Bone marrow (tissue), 2 donors: ENCODE data around the gene MYMK.

Experiments used
- DNase-seq, 2 donors: peaks; one replicate each; lab custom pipeline; 2025; lab: John Stamatoyannopoulos, UW

MYMK gene

DNA sequence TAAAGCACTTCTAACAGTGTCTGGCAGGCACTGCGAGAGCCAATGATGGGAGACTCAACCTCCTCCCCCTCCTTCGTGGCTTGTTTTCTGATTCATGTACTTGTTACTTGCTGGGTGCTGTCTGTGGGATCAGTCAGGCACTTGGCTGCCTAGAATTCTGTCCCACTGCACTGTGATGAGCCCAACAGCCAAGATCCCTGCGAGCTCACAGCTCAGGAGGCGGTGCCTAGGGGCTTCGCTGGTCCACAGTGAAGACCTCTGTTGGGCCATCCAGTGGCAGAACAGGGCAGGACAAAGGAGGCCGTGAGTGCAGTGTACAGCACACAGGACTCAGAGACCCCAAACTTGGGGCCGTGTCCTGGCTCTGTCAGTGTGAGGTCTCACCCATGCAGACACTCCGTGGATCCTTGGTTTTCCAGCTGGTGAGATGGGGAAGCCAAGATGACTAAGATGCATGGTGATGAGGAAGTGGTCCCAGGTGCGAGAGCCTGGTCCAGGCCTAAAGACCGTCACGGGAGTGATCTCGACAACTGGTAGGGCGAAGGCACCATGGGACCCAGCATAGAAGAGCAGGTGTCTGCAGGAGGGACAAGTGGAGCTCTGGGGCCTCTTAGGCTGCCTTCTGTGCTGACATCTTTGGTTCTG, 19.5 kb downstream of the MYMK start:
- no peak for DNase-seq

DNA sequence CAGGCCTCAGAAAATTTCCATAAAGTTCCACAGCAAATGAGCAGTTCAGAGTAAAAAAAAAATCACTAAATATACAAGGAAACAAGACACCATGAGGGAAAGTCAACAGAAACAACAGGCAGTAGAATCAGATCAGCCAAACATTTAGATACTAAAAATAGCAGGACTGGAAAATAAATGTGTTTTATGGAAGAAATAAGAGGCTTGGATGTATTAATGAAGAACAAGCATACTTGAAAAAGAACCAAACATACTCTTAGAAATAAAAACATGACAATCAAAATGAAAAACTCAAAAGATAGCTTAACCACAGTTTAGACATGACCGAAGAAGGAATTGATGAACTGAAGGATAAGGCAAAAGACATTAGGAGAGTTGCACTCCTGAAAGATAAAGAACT, 22.6 kb downstream of the MYMK start:
- DNase-seq: no peak

DNA sequence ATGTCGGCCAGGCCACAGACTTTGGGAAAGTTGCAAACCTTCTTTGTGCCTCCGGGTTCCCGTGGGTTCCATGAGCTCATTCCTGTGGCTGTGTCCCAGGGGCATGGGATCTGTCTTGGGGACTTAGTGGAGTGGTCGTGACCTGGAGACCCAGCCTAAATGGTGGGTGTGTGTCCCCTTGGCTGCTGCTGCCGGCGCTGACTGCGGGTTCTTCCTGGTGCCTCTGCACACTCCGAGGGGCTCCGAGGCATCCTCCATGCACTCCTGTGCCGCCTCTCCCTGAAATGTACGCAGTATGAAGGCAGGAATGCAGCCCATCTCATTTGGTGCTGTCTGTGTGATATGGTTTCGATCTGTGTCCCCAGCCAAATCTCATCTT, 24.9 kb downstream of the MYMK start:
- no peak for DNase-seq

DNA sequence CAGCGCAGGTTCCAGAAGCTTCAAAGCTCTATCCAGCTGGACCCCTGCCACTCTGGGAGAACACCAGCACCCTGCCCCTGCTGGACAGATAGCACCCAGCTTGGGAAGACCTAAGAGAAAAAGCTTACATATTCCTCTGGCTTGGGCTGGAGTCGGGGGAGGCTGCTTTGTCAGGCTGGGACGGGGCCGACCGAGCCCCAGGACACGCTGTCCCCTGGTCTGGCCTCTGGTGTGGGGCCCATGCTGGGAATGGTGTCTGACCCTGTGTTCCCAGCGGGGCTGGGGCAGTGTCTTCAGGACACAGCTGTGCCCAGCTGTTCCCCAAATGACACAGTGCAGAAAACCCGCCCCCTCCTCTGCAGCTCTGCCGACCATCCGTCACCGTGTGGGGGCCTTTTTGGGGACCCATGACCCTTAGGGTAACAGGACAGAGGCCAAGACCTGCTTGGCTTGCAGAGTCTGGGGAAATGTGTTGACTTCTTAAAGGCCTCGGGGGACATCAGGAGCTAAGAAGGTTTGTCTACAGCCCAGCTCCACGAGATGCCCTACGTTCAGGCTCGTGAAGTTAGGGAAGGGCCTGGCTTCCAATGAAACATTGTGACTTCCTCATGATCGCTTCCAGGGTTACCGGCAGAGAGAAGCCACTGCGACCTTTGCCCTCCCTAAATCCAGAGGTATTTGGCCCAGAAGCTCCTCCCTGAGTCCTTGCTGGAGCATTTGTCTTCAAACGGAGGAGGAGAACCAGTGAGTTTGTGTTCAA, 25.4 kb downstream of the MYMK start:
- DNase-seq: no peak

DNA sequence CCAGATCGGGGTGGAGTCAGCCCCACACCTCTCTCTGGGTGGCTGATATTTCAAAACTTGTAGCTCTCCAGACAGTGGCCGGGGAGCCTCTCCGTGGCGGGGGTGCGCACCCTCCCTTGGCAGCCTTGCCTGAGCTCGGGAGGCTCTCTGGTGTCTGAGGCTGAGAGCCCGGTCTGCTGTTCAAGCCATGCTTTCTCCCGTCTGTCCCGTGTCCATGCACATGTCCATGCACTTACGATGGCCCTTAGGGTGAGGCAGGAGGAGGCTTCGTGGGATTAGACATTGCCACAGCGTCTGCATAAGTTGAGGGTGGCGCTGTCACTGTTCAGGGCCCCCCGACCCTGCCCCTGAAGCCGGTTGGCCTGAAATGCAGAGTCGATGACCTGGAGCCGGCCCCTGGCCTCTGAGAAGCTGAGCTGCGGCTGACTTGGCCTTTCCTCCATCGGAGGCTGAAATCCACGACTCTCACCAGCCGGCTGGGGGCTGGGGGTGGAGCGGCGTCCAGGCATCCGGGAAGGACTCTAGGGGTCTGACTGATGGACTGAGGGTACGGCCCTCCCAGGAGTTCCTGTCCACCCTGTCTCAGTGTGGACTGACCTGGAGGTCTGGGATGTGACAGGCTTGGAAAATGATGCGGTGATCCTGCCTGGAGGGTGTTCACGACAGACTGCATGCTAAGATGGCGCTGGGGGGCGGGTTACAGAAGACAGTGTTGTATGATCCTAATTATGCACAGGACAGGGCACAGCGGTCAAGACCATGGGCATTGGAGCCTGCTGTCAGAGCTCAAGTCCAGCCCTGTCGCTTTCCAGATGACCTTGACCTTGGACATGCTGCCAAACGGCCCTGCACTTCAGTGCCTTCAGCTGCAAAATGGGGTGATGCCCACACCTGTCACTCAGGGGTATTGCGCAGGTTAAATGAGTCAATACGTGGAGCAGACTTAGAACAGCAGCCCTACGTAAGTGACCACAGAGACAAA, 27.6 kb downstream of the MYMK start:
- no peak for DNase-seq

DNA sequence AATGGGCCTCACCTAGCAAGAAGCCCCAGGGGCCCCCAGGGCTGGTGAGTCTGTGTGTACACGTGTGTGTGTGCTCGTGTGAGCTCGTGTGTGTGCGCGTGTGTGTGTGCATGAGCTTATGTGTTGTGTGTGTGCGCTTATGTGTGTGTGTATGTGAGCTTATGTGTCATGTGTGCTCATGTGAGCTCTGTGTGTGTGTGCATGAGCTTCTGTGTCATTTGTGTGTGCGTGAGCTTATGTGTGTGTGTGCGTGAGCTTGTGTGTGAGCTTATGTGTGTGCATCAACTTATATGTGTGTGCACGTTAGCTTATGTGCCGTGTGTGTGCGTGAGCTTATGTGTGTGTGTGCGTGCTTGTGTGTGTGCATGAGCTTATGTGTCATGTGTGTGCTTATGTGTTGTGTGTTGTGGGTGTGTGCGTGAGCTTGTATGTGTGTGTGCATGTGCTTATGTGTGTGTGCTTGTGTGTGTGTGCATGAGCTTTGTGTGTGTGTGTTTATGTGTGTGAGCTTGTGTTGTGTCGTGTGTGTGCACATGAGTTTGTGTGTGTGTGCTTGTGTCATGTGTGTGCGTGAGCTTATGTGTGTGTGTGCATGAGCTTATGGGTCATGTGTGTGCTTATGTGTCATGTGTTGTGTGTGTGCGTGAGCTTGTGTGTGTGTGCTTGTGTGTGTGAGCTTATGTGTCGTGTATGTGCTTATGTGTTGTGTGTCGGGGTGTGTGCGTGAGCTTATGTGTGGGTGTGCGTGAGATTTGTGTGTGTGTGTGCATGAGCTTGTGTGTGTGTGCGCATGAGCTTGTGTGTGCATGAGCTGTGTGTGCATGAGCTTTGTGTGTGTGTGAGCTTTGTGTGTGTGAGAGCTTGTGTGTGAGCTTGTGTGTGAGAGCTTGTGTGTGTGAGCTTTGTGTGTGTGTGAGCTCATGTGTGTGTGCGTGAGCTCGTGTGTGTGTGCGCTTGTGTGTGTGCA, 29.1 kb downstream of the MYMK start:
- no peak for DNase-seq

DNA sequence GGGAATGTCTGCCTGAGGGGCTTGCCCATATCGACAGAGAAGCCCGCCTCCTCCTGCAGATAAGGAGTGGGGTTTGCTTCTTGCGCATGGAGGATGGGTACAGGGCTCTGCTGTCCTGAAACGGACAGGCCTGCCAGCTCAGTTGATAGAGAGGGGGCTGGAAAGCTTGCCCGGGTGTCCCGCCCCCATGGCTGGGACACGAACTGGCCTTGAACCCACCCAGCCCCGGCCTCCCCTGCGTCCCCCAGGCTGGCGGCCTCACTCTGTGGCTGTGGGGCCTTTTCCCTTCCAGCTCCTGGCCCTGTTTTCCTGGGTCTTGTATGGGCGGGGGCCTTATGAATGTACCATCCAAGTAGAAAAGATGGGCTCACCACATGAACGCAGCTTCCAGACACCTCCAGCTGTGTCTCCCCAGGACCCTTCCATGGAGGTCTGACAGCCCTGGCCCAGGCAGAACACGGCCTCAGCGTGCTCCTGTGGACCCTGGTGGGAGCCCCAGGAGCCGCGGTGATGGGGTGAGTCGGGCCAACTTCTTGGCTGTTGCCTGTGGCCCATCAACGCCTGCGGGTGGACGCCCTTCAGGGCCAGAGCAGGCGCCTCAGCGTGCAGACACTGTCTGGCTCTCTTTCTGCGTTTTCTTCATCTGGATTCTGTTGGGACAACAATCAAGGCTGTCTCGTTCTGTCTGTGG, 30.0 kb downstream of the MYMK start:
- DNase-seq: no peak

DNA sequence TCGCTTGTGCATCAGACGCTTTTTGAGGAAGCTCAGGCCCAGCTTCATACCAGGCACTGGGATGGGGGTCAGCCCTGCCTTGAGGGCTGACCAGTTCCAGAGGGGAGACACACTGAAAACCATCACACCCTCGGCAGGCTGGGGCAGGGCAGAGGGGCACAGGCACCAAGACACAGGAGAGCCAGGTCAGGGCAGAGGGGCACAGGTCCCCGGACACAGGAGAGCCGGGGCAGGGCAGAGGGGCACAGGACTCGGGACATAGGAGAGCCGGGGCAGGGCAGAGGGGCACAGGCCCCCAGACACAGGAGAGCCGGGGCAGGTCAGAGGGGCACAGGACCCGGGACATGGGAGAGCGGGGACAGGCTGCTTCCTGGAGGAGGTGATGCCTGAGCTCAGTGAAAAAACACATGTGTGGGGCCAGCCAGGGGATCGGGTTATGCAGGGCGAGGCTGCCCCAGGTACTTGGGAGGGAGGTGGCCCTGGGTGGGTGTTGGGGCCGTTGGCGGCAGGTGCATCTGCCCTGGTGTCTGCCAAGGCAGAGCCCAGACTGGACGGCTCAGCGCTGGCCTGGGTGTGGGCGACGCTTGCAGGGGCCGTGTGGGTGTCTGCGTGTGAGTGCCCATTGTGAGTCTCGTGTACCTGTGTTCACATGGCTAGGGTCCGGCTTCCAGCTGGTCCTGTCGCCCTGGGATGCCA, 30.8 kb downstream of the MYMK start:
- no peak for DNase-seq

DNA sequence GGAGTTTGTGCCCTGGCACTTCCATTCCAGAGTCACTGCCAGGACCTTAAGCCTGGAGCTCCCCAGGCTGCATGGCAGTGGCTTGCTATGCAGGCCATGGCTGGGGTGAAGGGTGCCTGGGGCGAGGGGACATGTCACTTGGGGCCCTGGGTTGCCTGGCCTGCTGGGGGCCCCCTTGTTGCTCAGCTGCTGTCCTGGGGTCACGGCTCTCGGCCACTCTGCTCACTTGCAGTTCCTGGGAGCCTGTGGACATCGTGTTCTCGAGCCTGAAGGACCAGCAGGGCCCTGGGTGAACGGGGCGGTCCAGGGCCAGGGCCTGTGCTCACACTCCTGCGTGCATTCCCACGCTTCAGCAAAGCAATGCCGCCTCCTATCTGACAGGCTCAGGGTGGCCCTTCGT, 31.3 kb downstream of the MYMK start:
- no peak for DNase-seq

DNA sequence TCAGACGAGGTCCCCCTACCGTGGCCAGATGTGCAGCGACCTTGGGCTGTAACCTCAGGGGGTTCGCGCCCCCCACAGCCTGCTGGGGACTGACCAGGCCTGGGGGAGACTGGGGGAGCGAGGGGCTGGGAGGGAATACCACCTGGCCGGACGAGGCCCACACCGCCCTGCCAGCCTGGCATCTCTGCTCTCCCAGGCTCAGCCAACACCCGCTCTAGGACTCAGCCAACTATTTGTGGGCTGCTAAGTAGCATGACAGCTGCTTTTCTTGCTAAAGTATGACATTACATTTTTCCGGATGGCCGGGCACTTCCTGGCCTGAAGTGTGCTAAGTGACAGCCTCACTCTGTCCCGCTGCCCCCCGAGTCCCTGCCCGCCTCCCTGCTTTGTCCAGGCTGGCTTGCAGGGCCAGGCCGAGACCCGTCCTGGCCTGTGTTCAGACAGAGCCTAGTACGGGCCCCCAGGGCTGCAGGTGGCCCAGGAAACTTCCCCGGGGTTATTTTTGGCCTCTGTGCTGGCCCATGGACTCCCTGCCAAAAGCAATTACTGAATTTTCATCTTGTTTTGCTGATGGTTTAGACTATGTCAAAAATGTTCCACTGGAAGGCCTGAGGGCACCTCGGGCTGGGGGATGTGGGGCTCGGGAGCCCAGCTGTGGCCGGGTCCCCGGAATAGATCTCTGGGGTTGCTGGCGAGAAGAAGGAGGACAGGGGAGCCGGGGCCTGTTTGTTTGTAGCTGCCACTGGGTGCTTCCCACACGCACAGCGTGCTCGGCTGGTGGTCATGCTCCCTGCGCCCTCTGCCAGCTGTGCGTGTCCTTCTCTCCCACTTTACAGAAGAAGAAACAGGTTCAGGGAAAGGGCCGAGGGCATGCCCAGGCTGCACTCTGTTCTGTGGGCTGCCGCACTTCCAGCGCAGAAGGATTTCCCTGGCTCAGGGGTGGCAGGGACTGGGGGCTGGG, 32.4 kb downstream of the MYMK start:
- no peak for DNase-seq

DNA sequence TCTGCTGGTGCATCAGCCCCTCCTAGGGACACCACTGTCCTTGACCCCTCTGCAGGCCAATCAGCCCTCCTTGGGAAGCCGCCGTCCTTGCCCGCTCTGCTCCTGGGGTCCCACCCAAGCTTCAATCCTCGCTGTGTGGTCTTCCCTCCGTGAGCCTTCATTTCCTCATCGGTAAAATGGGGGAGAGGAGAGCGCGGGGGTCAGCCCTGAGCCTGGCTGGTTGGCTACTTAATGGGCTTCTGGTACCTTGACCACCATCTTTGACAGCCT, 33.2 kb downstream of the MYMK start:
- DNase-seq: no peak

DNA sequence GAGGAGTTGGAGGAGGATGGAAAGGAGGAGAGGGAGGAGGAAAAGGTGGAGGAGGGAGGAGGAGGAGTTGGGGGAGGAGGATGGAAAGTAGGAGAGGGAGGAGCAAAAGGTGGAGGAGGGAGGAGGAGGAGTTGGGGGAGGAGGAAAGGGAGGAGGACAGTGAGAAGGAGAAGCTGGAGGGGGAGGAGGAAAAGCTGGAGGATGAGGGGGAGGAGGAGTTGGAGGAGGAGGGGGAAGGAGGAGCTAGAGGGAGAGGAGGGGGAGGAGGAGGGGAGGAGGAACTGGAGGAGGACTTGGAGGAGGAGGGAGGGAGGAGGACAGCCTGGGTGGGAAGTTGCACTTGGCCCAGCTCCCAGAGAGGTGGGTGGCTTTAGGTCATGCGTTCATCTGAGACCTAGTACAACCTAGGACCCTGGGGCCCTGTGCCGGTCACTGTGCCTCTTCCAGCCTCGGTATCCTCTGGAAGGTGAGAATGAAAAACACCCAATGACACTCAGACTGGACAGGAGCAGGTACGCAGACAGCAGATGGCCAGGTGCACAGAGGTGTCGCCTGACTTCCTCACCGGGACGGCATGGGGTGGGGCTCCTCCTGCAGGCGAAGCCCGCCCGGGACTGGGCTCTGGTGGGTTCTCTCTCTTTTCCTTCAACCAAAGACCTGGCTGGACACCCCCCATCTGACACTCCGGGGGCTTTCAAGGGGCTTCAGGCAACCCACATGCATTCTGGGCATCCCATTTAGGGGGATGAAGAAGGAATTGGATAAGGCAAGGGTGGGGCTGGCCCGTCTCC, 33.7 kb downstream of the MYMK start:
- no peak for DNase-seq

DNA sequence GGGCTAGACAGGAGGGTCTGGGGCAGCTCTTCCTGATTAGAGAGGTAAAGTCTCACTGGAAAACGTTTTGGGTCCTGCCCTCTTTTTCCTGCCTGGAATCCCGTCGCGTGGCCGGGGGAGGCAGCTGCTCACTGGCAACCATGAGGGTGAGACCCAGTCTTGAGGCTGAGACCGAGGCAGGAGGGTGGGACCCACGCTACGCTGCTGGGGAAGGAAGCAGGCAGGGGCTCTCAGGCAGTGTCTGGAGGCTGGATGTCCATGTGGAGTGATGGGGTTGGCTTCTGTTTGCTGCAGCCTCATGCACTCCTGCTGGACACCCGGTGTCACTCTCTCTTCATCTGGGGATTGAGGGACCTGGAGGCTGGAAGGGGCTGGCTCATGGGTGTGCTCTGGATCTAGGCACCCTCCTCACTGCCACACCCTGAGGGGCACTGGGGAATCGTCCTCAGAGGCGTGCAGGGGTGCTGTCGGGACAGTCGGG, 34.5 kb downstream of the MYMK start:
- no peak for DNase-seq

DNA sequence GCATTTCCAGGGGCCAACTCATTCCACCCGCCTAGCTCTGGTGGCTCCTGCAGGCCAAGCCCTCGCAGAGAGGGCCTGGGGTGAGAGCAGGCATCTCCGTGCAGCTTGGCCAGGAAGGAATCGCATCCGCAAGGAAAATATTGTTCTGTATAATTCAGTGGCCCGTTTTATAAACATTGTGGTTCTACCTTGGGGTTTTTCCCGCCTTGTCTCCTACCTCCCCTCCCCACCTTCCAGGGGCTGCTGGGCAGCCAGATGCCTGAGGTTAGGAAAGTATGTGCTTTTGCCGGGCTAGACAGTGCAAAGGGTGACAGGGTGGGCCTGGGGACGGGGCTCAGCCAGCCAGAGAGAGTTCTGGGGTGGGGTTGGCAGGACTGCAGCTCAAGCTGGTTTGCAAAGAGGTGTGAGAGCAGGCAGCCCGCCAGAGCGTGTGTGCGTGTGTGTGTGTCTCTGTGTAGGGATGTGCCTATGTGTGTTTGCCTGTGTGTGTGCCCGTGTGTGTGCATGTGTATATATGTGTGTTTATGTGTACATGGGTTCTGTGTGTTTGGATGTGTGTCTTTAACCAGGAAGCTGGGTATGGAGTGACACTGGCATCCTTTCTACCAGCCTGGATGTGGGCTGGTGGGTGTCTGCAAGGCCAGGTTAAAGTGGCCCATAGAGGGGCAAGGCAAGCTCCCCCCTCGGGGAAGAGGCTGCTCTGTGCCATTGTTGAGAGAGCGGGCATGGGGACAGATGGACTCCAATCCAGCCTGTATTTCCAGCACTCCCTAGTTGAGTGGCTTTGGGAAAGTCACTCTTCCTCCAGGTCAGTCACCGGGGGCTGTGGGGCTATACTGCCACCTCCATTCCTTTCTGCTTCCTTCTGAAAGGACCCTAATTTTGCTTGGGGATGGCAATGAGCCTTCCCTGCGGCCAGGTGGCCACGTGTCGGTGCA, 35.2 kb downstream of the MYMK start:
- DNase-seq: no peak

DNA sequence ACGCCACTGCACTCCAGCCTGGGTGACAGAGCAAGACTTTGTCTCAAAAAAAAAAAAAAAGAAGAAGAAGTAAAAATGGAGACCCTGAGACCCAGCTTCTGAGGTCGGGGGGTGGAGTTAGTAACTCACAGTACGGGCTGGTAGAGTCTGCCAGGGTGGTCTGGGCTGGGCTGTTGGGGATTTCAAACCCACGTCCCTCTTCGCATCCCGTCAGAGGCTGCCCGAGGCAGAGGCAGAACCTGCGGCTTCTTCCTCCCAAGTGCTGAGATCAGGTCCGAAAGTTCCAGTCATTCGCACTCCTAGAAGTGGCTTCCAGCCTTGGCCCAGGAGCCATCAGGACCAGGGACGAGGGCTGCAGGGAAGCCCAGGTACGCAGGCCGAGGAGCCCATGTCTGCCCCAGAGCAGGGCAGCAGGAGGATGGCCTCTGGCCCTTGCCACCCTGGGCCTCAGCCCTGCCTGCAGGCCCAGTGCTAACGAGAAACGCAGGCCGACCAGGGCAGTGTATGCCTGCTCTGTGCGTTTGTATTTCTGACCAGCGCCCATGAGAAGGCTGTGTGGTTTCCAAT, 36.0 kb downstream of the MYMK start:
- DNase-seq: no peak

DNA sequence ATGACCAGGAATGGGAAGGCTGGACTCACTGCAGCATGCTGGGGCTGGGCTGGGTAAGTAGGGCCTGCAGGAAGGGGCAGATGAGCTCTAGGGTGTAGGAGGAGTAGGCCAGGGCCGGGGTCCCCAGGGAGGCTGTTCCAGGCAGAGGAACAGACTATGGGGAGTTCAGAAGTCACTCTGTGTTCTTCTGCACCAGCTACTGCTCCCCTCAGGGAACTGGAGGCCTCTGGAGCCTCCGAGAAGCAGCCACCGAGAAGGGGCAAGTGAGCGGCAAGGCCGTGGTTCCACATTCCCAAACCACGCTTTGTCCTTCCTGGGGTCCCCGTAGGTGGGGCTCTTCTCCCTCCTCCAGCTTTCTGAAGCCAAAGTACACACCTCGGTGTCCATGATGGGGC, 37.4 kb downstream of the MYMK start:
- no peak for DNase-seq
